IMR-90 (cell line): ENCODE measurements around the gene C1orf52. TPM values are rescaled to one million over a fixed set of nuclear protein-coding genes. Genes with fewer than 3 reads are reported as not detected.

Experiments used
- ATAC-seq: fragments of 200-7000 bp; cut with Tn5 transposase; 2 replicates; pipeline ENCODE4 v1.9.1; 2020; ENCODE audit warnings: low read depth, mild to moderate bottlenecking, moderate library complexity
- BruUV-seq: library from RNA; stranded (reverse); fragments of 400-500 nt; replicated peaks from 2 replicates; lab custom pipeline; 2021; lab: Mats Ljungman, UMichigan
- CTCF ChIA-PET: fragments of 300-600 bp; formaldehyde crosslinking; extraction: SDS; loops from one replicate; lab custom pipeline; 2021; ENCODE audit warnings: antibody characterized with exemption; lab: Yijun Ruan, JAX
- POLR2A ChIA-PET: fragments of 300-600 bp; sonication (Branson Sonifier 250); formaldehyde crosslinking; loops from one replicate; lab custom pipeline; 2022; ENCODE audit warnings: antibody characterized with exemption; ENCODE audit not compliant: unreplicated experiment; lab: Charles Lee
- DNase-seq: peaks from one replicate; pipeline ENCODE4 v3.0.0; 2013
- H2AFZ ChIP-seq: replicated peaks from 2 replicates; pipeline ENCODE3; 2013; ENCODE audit warnings: low read length, mild to moderate bottlenecking; ENCODE audit not compliant: poor library complexity
- H2AK5ac ChIP-seq: 2 replicates; pipeline ENCODE4 v1.6.1; 2013; ENCODE audit warnings: low read depth, low read length, inconsistent platforms
- H2AK9ac ChIP-seq: replicated peaks from 2 replicates; pipeline ENCODE3; 2013; ENCODE audit warnings: mild to moderate bottlenecking, low read depth, low read length, moderate library complexity; ENCODE audit not compliant: poor library complexity
- H2BK120ac ChIP-seq: 2 replicates; pipeline ENCODE4 v1.6.1; 2013; ENCODE audit warnings: low read depth, low read length, inconsistent platforms
- H2BK15ac ChIP-seq: 3 replicates; pipeline ENCODE4 v1.6.1; 2013; ENCODE audit warnings: low read depth, low read length, inconsistent platforms
- H2BK20ac ChIP-seq: 2 replicates; pipeline ENCODE4 v1.6.1; 2013; ENCODE audit warnings: low read depth, mild to moderate bottlenecking, inconsistent platforms, low read length, moderate library complexity
- H2BK5ac ChIP-seq: 2 replicates; pipeline ENCODE4 v1.6.1; 2013; ENCODE audit warnings: mild to moderate bottlenecking, low read depth, low read length, inconsistent platforms; ENCODE audit not compliant: poor library complexity, severe bottlenecking
- H3K14ac ChIP-seq: replicated peaks from 2 replicates; pipeline ENCODE4 v1.6.1; 2013; ENCODE audit warnings: low read depth, low read length, inconsistent platforms
- H3K18ac ChIP-seq: 2 replicates; pipeline ENCODE4 v1.6.1; 2013; ENCODE audit warnings: low read depth, low read length, control low read depth
- H3K23ac ChIP-seq: 2 replicates; pipeline ENCODE4 v1.6.1; 2013; ENCODE audit warnings: low read depth, low read length, inconsistent platforms
- H3K27ac ChIP-seq: 2 replicates; pipeline ENCODE4 v1.5.1; 2013; ENCODE audit warnings: mild to moderate bottlenecking, control low read depth, low read length; ENCODE audit not compliant: insufficient read depth
- H3K27me3 ChIP-seq: 2 replicates; pipeline ENCODE4 v1.6.1; 2013; ENCODE audit warnings: low read length; ENCODE audit not compliant: control insufficient read depth, insufficient read depth
- H3K36me3 ChIP-seq: 2 replicates; pipeline ENCODE4 v1.6.1; 2013; ENCODE audit warnings: low read length, mixed read lengths; ENCODE audit not compliant: control insufficient read depth, insufficient read depth
- H3K4ac ChIP-seq: 2 replicates; pipeline ENCODE4 v1.6.1; 2013; ENCODE audit warnings: low read depth, low read length, inconsistent platforms
- H3K4me1 ChIP-seq: 2 replicates; pipeline ENCODE4 v1.6.1; 2013; ENCODE audit warnings: low read length, mixed read lengths; ENCODE audit not compliant: control insufficient read depth, insufficient read depth
- H3K4me2 ChIP-seq: 2 replicates; pipeline ENCODE4 v1.6.1; 2013; ENCODE audit warnings: low read depth, mild to moderate bottlenecking, control low read depth, low read length, moderate library complexity
- H3K4me3 ChIP-seq: 2 replicates; pipeline ENCODE4 v1.5.1; 2013; ENCODE audit warnings: low read depth, mild to moderate bottlenecking, control low read depth, low read length, moderate library complexity; ENCODE audit not compliant: insufficient read depth
- H3K56ac ChIP-seq: 2 replicates; pipeline ENCODE4 v1.6.1; 2013; ENCODE audit warnings: low read length, inconsistent platforms; ENCODE audit not compliant: insufficient read depth; ENCODE audit errors: extremely low read depth
- H3K79me1 ChIP-seq, 2 experiments: 2 replicates each; pipeline ENCODE4 v1.6.1; 2013; ENCODE audit warnings: low read length in 2 of 2, inconsistent platforms in 1 of 2, low read depth in 1 of 2
- H3K9ac ChIP-seq: 2 replicates; pipeline ENCODE4 v1.6.1; 2013; ENCODE audit warnings: low read depth, low read length, control low read depth
- H3K9me1 ChIP-seq: 2 replicates; pipeline ENCODE4 v1.6.1; 2013; ENCODE audit warnings: low read length, inconsistent platforms; ENCODE audit not compliant: insufficient read depth
- H3K9me3 ChIP-seq: 2 replicates; pipeline ENCODE4 v1.6.1; 2013; ENCODE audit warnings: low read length; ENCODE audit not compliant: control insufficient read depth, insufficient read depth
- H4K20me1 ChIP-seq: 2 replicates; pipeline ENCODE4 v1.6.1; 2013; ENCODE audit warnings: low read length, inconsistent platforms; ENCODE audit not compliant: insufficient read depth
- H4K5ac ChIP-seq: 2 replicates; pipeline ENCODE4 v1.6.1; 2013; ENCODE audit warnings: mild to moderate bottlenecking, low read depth, low read length, control low read depth
- H4K8ac ChIP-seq, 2 experiments: 2 replicates each; pipeline ENCODE4 v1.6.1; 2013; ENCODE audit warnings: low read depth in 2 of 2, low read length in 2 of 2, control low read depth in 1 of 2, inconsistent platforms in 1 of 2
- H4K91ac ChIP-seq: 2 replicates; pipeline ENCODE4 v1.6.1; 2013; ENCODE audit warnings: low read depth, low read length, inconsistent platforms; ENCODE audit not compliant: insufficient read depth
- NFE2L2 ChIP-seq: fragments of 150-350 bp; IDR thresholded peaks from 2 replicates; pipeline ENCODE4 v1.6.1; 2016; ENCODE audit warnings: low read depth, mild to moderate bottlenecking, low read length
- RAD21 ChIP-seq: IDR thresholded peaks from 2 replicates; pipeline ENCODE4 v1.6.1; 2012; ENCODE audit warnings: low read length, improper control_type of control experiment
- WGBS, 2 experiments: methylation state at CpG; one replicate each; pipeline versions ENCODE4 v1.1.5 to v1.1.7; 2013; ENCODE audit warnings: missing lambda C conversion rate in 2 of 2; ENCODE audit not compliant: insufficient read length in 1 of 2; ENCODE audit errors: extremely low coverage in 2 of 2; 5-methylcytosine and 5-hydroxymethylcytosine counted together
- dilution Hi-C: fragments of 300-500 bp; cut with HindIII; formaldehyde crosslinking; loops from one replicate; pipeline ENCODE4 v1.14.3; 2018; ENCODE audit warnings: low sequenced_read_pairs; ENCODE audit not compliant: unreplicated experiment
- in situ Hi-C: fragments of 300-500 bp; cut with MboI; formaldehyde crosslinking; loops from 3 replicates; pipeline ENCODE4 v1.14.3; 2019; ENCODE audit warnings: low sequenced_read_pairs, inconsistent platforms, mixed read lengths
- intact Hi-C: fragments of 100-400 bp; cut with micrococcal nuclease; formaldehyde crosslinking; loops from 2 replicates; pipeline ENCODE4 v1.10.0; 2022
- polyA plus RNA-seq, 3 experiments: library from polyadenylated mRNA; depleted of rRNA; stranded (reverse); fragments of >200 nt; gene quantifications; 2 replicates each; pipeline ENCODE4 v1.2.3, GENCODE V29; 2012; ENCODE audit warnings: low replicate concordance in 1 of 3
- total RNA-seq: library from RNA; depleted of rRNA; stranded (reverse); fragments of >200 nt; gene quantifications from 2 replicates; pipeline ENCODE4 v1.2.3, GENCODE V29; 2012
- TF ChIP-seq, protein P1 (sequence below): fragments of 150-350 bp; IDR thresholded peaks from 2 replicates; pipeline ENCODE4 v1.6.1; 2016; ENCODE audit warnings: low read depth, mild to moderate bottlenecking, low read length, moderate library complexity, borderline replicate concordance

C1orf52 gene
- total and polyA plus RNA-seq, 2 of the 4 experiments (the other 2 are of a cell fraction), result 16.3 to 33.5 TPM

DNA sequence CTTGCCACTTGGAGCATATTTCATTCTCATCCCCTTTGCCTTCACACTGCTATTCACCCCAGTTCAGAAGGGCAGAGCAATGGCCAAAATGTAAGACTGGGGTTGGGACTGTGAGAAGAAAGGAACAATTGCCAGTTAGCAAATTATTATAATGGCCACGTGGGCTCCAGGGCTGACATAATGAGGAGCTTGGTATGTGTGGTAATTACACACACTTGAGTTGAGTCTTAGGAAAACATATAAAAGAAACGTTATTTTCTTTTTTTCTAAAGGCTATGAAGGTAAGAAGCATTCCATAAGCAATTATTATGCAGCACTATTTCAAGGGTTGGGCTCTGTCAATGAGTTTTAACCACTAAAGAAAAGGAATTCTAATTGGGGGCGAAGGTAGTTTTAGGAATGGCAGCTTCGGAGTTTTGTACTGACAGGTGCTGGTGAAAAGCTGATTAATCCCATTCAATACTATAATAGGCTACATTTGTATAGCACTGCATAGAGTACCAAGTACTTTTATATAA, 49.4 kb upstream of the C1orf52 start:
- Histone ChIP-seq H3K27me3 (no peaks in the 10 kb centered on the region), H3K79me1 (peaks cover 6 to 18% of the 10 kb centered on the region in 2 experiments; a peak in 3 of 4 replicates), H3K9ac (no peak overlapping the region; the same call in 1 of the 2 replicates), H3K56ac (no peak overlapping the region), H2AFZ (no peak overlapping the region), H3K18ac (peak overlapping the region; percentile 36; the same call in 1 of the 2 replicates), H3K4me1 (peaks cover 7% of the 10 kb centered on the region), H3K27ac (no peak overlapping the region; the same call in 1 of the 2 replicates), H3K9me3 (no peaks in the 10 kb centered on the region), H3K9me1 (peaks cover 11% of the 10 kb centered on the region; the same call in 1 of the 2 replicates), H2BK20ac (peak overlapping the region; percentile 84), H4K8ac (peak overlapping the region; percentile 16 to 33; a peak in 2 of 4 replicates), H2BK5ac (peak overlapping the region; percentile 15), H2AK5ac (peak overlapping the region; percentile 81), H3K4ac (peak overlapping the region; percentile 87), H2BK15ac (peak overlapping the region; percentile 96), H2BK120ac (peak overlapping the region; percentile 89), H4K20me1 (no peaks in the 10 kb centered on the region), H2AK9ac (peak overlapping the region; percentile 8), H3K4me3 (no peak overlapping the region), H4K5ac (peak overlapping the region; percentile 58; the same call in 1 of the 2 replicates), H3K14ac (peak overlapping the region; percentile 51; the same call in 1 of the 2 replicates), H3K4me2 (no peak overlapping the region), H3K36me3 (no peaks in the 10 kb centered on the region), H3K23ac (no peak overlapping the region), H4K91ac (peak overlapping the region; percentile 67; the same call in 1 of the 2 replicates)
- BruUV-seq, result no TSS peak
- TF ChIP-seq NFE2L2, result no peak
- TF ChIP-seq RAD21, result no peak
- TF ChIP-seq, protein P1, sequence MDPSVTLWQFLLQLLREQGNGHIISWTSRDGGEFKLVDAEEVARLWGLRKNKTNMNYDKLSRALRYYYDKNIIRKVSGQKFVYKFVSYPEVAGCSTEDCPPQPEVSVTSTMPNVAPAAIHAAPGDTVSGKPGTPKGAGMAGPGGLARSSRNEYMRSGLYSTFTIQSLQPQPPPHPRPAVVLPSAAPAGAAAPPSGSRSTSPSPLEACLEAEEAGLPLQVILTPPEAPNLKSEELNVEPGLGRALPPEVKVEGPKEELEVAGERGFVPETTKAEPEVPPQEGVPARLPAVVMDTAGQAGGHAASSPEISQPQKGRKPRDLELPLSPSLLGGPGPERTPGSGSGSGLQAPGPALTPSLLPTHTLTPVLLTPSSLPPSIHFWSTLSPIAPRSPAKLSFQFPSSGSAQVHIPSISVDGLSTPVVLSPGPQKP, result no peak
- CTCF ChIA-PET, result interaction anchor here (0.7 to 1.9 kb wide), 12 partner anchors 11 to 384 kb away, joined by 3 to 7 read pairs (median 3); partner anchors contain the start of gene DDAH1
- in situ Hi-C loops, result loop anchor here (10.0 kb wide), 2 partner anchors 566 to 1046 kb away; no protein-coding TSS in a partner anchor
- intact Hi-C loops, result loop anchor here (1.0 to 5.0 kb wide), 7 partner anchors 90 to 575 kb away; partner anchors contain the start of genes DDAH1 and ZNHIT6
- 20% methylated on average over 1 of the region's 4 CpGs; no CpG with 5 or more reads in 1 of the 2 experiments for WGBS, 2 experiments
- DNase-seq, result no peak
- dilution Hi-C loops, result no loop called here
- POLR2A ChIA-PET, result interaction anchor here (0.6 kb wide), 1 partner anchor 276 kb away, joined by 3 read pairs; no protein-coding TSS in a partner anchor
- ATAC-seq, result no peak
